Measurements from ENCODE around the gene GON4L.

DNA sequence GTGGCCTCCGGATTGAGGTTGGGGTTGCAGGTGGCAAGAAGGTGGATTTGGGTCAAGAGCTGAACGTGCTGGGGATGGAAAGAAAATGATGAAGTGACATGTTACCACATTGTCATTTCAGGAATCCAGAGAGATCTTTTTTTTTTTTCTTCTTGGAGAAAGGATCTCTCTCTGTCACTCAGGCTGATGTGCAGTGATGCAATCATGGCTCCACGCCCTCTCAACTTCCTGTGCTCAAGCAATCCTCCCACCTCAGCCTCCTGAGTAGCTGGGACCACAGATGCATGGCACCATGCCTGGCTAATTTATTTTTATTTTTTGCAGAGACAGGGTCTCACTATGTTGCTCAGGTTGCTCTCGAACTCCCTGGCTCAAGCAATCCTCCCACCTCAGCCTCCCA is 80.6 kb downstream of the GON4L start:
- TF ChIP-seq, protein P1, sequence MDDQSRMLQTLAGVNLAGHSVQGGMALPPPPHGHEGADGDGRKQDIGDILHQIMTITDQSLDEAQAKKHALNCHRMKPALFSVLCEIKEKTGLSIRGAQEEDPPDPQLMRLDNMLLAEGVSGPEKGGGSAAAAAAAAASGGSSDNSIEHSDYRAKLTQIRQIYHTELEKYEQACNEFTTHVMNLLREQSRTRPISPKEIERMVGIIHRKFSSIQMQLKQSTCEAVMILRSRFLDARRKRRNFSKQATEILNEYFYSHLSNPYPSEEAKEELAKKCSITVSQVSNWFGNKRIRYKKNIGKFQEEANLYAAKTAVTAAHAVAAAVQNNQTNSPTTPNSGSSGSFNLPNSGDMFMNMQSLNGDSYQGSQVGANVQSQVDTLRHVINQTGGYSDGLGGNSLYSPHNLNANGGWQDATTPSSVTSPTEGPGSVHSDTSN (IDR thresholded peaks at IDR 0.05): no peak
- TF ChIP-seq, protein P2, sequence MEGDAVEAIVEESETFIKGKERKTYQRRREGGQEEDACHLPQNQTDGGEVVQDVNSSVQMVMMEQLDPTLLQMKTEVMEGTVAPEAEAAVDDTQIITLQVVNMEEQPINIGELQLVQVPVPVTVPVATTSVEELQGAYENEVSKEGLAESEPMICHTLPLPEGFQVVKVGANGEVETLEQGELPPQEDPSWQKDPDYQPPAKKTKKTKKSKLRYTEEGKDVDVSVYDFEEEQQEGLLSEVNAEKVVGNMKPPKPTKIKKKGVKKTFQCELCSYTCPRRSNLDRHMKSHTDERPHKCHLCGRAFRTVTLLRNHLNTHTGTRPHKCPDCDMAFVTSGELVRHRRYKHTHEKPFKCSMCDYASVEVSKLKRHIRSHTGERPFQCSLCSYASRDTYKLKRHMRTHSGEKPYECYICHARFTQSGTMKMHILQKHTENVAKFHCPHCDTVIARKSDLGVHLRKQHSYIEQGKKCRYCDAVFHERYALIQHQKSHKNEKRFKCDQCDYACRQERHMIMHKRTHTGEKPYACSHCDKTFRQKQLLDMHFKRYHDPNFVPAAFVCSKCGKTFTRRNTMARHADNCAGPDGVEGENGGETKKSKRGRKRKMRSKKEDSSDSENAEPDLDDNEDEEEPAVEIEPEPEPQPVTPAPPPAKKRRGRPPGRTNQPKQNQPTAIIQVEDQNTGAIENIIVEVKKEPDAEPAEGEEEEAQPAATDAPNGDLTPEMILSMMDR (IDR thresholded peaks at IDR 0.05): no peak
- TF ChIP-seq YY1 (IDR thresholded peaks at IDR 0.05; ENCODE audit: low read depth): no peak
